HL-60/S4 (cell line): Measurements from ENCODE around the gene WDFY2.

Experiments used
- in situ Hi-C: fragments of 300-500 bp; cut with MboI; formaldehyde crosslinking; loops from 2 replicates; pipeline ENCODE4 v1.14.3; 2022; ENCODE audit warnings: low sequenced_read_pairs

WDFY2 gene

DNA sequence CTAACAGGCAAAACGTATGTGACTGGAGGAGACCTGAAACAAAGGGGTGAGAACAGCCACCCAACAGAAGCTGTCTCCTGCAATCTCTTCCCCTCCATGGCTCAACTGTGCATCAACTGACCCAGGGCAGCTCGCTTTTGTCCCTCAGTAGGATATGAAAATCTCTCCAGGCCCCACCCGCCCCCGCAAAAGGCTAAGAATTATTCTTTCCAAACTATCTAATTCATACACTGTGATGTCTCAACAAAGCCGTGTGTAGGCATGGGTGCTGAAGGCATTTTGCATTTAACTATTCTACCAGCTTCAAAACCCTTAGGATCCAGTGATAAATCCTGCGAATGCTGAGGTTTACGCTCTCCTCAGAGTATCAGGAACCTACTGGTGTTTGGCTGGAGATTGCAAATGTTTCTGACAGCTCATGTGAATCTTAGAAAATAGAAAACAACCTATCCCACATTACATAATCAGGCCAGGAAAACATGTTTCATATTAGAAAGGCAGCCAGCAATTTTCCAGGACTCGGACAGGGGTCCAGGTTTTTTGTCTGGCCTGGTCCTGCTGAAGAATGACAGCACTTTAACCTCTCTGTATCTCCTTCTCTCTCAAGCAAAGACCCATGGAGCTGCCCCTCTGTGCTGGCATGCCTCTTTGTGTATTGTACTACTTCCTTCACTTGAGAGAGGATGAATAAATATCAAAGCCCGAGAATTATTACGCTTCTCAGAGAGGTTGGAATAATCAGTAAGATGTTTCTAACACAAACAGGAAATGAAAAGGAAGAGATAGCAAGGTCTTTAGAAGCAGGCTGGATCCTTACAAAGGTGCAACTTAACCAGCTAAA is 202.4 kb downstream of the WDFY2 start:
- in situ Hi-C loops = no loop called here

DNA sequence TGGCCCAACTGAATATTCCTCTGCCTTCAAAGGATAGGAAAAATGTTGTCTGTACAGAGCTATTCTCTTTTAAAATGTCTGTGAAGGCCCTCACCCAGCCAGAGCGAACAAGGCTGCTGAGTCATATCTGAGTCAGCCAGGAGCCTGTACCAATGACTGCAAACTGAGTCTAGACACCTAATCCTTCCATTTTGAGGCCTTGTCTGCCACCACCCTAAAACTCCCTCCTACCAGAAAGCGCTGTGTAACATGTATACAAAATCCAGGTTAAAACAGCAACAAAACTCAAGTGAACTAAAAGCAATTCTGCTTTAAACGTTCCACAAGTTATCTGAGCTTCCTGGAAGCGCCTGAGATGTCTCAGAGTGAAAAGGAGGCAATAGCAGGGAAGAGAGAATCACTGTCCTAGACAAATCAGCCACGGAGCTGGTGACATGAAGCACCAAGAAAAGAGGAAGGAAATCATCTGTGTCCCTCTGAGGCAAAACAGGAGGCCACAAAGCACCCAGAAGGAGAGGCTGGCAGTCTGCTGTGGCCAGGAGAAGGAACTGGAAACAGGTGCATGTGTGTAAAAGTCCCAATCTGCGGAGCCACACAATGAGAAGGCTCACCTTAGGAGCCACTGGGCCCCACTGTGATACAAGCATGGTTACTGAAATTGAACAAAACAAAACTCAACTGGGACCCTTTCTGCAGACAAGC is 209.5 kb downstream of the WDFY2 start:
- in situ Hi-C loops = loop anchor here (10.0 kb wide), 2 partner anchors 349 to 669 kb away; no protein-coding TSS in a partner anchor

DNA sequence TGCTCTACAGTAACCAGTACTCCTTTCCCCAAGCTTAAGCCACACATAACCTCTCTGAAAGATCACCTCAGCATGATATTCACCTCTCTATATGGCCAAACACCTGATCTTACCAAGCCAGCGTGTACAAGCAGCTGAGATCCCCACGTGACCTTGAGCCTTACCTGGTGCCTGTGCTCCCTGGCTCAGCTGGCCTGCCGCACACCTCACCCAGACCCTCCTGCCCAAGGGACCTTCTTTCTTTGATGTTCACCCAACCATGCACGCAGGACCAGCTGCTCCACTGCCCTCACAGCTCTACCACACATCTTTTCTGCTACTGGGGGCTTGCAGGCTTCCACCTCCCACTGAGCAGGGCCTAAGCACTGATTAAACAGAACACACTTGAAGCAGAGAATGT is 210.7 kb downstream of the WDFY2 start:
- in situ Hi-C loops = loop anchor here (10.0 kb wide), 2 partner anchors 350 to 670 kb away; no protein-coding TSS in a partner anchor

DNA sequence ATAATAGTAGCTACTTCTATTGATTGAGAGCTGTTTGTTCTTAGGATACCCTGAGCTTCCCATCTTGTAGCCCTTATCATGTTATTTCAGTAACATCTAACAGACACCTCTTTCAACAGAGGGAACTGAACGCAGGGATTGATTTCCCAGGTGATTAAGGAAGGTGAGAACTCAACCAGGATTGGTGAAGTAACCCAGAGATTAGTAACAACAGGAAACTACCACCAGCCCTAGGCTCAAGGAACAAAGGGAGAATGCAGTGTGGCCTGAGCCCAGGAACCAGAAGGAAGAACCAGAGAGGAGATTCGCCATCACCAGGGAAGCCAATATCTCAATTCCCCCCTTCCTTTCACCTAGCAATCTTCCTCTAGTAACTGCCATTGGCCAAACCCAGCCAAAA is 211.2 kb downstream of the WDFY2 start:
- in situ Hi-C loops = loop anchor here (10.0 kb wide), 2 partner anchors 351 to 671 kb away; no protein-coding TSS in a partner anchor

DNA sequence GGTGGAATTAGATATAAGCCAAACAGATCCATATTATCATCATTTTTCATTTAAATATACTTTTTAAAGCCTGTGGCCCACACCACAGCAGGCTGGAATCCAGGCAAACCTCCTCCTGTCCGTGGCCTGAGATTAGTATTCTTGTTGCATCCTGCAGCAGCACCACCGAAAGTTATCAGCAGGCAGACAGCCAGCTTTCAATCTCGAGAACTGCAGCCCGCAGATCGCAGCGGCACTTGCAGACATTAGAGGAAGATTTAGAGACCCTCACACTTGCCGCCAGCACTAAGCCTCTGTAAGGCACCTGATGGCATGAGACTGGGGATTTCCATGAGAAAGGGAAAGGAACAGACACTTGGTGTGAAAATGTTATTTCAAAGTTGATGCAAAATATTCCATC is 212.3 kb downstream of the WDFY2 start:
- in situ Hi-C loops = loop anchor here (10.0 kb wide), 2 partner anchors 352 to 672 kb away; no protein-coding TSS in a partner anchor

DNA sequence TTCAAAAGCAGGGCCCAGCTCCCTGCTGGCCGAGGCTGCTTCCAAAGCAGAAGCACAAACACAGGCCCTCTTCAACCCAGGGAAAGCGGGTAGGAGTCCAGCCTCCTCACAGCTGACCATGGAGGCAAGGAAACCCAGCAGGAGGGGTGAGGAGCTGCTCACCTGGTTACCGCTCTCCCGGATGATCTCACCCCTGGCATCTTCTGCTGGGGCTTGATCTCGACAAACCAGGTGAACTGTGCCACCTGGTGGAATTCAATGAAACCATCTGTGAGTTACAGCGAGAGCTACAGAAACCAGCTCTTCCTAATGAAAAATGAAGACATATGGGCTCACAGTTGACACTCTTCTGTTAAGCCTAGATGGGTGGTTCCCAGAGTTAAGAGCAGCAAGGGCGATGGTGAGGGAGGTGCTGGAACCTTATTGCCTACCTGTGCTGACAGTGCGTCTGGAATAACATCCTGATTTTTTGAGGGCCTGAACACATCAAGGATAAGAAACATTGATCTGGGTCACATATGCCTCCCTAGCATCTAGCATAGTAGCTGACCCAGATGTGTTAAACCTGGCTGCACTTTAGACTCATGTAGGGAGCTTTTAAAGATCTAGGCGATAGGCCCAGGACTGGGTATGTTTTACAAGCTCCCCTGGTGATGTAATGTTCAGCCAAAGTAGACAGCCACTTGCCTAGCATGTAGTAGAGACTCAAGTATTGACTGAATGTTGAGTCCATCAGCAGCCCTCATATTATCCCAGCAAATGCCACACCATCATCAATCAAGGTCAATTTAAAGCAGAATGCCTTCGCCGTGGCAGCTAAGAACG is 213.6 kb downstream of the WDFY2 start:
- in situ Hi-C loops = loop anchor here (10.0 kb wide), 2 partner anchors 353 to 673 kb away; no protein-coding TSS in a partner anchor

DNA sequence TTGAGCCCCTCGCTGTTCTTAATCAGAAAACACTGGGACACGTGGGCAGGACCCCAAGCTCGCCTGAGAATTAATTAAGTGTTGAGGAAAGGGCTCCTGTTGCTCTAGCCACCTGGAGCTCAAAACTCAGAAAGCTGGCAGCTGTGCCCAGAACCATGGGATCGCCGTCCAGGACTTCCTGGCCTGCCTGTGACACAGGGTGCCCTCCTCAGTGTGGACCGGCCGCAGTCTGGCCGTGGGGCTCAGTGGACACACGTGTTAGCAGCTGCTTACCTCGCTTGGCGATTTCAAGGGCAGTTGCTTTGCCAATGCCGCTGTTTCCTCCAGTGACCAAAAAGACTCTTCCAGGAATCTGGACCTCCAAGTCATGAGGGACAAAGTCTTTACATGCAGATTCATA is 215.0 kb downstream of the WDFY2 start:
- in situ Hi-C loops = loop anchor here (10.0 kb wide), 2 partner anchors 354 to 674 kb away; no protein-coding TSS in a partner anchor

DNA sequence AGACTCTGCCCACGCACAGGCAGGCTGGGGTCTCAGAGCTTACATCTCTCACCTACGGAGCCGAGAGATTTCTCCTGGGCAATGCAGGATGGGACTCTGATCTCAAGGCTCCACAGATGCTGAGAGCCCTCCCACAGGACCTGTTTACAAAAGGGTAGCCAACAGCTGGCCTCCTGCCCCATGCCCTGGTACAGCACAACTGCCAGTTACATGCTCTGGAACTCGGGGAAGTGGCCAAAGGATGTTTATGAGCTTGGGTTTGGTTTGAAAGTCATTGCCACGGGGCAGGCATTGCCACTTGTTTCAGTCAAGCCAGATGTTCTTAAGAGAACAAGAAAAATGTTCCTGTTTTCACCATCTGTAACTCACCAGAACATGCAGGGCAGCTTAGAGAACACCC is 216.2 kb downstream of the WDFY2 start:
- in situ Hi-C loops = no loop called here

DNA sequence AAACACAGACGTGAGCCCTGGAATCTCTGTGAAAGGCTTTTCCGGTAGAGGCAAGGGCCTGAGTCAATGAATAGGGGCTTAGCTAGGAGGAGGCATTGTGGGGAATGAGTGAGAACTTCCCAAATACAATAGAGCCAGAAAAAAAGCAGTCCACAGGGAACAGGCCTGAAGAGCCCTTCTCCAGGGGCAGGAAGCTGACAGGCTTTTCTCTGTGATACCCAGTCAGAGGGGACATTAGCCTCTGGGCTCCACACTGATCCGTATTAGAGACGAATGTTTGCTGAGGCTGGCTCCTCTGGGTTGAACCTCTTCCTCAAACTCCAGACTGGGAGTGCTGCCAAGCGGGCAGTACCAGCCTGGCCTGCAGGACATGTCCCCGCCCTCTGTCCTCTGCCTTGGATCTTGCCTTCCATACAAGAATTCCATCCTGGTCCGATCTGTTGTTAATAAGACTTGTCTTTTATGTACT is 217.4 kb downstream of the WDFY2 start:
- in situ Hi-C loops = no loop called here

DNA sequence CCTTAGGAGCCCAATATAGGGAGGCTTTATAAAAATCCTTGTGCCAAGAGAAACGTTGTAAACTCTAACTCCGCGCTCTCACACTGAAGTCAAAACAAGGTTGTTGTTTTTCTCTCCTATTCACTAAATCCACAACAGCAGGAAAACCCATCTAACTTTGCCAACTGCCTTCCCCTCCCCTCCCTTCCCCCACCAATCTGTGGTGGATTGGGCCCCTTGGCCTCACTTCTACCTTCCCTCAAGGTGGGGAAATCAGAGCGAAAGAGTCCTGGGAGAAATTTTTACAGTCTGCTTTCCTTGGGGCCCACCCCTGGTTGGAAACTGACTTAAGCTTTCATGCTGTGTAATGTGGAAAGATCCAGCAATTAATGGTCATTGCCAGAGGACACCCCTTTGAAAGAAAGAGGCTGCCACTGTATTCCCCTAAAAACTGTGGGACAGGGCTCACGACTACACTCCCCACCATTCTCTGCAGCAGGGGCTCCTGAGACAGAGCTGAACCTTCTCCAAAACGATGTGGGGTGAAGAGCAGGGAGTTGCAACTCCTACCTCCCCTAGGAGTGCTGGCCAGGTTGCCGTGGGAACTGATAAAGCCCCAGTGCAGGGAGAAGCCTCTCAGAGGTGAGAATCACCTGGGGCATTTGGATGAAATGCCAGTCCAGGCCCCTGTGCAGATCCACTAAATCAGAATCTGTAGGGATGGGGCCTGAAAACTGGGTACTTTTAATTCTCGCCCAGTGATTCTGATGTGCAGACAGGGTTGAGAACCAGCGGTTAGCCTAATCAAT is 218.6 kb downstream of the WDFY2 start:
- in situ Hi-C loops = no loop called here

DNA sequence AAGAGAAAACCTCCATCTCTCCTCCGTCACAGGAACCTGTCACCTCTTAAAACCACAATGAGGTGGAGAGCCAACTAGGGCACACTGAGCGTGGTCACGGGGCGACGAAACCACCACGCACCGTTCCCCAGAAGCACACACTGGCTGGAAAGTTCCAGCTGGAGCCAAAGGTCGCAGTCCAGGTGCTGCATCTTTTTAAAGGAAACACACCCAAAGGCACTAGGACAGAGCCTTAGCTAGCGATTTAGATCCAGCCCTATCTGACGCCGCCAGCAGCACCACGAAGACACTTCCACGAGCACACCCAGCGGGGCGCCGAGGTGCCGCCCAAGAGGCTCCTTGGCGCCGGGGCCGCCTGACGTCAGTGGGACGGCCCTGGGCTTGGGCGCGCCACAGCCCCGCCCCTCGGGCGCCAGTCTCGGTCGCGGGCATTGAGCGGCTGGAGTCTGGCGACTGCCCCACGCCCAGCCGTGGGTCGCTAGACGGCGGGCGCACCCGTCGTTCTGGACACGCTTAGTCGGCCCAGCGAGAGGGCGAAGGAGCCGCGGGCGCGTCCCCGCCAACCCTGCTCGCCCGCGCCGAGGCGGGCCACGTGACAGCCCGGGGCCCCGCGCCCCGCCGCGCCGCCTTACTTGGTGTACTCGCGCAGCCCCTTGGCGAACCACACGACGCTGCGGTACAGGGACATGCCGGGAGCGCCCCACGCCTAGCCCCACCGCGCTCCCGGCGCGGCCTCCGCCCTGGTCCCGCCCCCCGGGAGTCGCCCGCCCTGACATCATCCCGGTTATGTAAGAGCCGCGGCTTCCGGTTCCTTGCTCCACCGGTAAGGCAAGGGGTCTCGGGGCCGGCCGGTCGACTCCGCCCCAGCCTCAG is 219.4 kb downstream of the WDFY2 start, which contains the start of gene DHRS12:
TSS of gene DHRS12 (minus strand) at position 742 of the 873 bp plus-strand sequence. CDS start 4,504 bp downstream, outside the sequence.
- in situ Hi-C loops = no loop called here

DNA sequence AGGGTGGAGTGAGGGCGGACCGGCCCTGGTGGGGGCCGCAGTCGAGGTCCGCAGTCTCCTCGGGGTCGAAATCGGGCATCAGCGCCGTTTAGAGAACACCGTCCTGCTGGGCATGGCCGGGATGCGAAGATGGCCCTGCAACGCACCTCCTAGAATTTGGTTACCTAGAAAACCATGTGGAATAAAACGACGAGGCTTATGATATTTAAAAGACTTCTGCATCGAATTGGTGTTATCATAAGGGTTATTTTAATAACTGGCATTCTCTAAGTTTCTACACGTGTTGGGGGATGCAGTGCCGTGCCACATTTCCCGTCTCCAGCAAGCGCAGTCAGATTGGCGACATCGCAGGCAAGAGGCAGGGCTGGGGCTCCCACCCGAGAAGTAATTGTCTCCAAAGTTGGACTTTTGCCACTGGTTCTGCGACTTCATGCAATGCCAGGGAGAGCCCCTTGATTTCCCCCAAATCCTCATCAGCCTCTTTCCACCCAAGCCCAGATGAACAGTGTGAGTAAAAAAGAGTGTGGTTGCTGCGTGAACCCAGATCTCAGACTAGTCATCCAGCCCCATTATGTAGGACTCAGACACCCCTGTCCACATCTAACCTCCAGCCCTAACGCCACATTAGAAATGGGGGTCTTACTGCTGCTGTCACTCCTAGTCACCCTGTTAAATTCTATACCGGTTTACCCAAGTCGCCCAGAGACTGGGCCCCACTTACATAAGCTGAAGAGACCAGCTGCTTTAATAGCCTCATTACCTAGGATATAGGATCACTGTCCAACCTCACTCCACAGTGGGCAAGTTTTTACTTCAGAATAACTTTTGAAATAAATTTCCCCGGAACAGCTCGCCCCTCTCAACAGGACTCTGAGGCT is 220.3 kb downstream of the WDFY2 start:
- in situ Hi-C loops = no loop called here

DNA sequence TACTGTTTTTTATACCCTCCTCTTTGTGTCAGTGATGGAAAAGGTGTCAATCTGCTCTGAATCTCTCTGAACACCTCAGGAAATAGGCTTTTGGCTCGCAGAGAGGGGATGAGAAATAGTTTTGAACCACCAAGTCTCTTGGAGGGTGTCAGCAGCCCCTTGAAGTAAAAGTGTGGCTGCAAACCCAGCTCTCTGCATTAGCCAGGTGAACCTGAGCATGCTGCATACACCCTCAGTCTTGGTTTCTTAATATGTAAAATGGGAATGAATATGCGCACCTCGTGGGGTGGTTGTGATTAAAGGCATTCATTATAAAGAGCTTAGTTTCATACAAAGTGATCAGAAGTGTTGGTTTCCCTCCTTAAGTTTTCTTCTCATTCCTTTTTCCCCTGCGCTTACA is 221.1 kb downstream of the WDFY2 start:
- in situ Hi-C loops = no loop called here

DNA sequence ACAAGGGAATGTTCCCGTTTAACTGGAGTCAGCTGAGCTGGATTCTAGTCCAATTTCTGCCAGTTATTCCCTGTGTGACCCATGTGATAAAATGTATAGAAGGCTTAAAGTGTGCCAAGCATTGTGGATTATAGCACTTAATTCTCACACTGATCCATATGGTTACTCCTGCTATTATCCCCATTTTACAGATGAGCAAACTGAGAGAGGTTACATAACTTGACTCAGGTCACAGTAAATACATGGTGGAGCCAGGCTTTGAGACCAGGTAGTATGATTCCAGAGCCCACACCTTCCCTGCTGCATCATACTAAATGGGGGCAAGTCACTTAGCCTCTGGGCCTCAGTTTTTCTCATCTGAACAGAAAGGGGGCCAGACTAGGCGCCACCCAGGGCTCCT is 221.7 kb downstream of the WDFY2 start:
- in situ Hi-C loops = no loop called here

DNA sequence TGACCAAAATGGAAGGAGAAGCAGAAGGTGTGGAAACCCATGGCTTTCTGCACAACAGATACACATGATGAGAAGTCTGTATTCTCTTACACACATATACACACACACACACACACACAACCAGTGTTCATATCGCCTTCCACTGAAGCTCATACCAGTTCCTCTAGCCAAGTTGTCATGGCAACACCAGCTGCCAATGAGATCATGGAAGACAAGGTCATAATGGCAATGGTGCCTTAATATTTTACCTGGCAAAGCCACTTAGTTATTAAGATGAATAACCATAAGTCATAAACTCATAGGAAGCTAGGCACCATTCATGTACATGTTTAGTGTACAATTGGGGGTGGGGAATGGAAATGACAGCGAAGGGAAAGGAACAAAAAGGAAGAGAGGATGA is 222.3 kb downstream of the WDFY2 start:
- in situ Hi-C loops = no loop called here

DNA sequence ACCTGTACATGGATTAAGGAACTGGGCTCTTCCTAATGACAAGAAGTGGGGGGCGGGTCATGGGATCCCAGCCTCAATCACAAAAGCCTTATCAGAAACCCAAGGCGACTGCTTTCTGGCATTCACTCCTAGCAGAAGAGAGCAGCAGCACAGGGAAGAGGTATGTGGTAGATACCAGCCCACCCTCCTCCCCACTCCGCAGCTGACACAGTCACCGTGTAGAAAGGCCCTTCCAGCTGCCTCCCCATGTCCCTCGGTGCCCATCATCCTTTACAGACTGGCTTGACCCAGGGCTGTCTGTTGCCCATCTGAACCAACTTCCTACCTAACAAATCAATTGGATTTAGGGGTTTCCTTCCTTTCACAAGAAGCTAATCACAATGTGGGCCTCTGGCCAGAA is 222.8 kb downstream of the WDFY2 start:
- in situ Hi-C loops = no loop called here

DNA sequence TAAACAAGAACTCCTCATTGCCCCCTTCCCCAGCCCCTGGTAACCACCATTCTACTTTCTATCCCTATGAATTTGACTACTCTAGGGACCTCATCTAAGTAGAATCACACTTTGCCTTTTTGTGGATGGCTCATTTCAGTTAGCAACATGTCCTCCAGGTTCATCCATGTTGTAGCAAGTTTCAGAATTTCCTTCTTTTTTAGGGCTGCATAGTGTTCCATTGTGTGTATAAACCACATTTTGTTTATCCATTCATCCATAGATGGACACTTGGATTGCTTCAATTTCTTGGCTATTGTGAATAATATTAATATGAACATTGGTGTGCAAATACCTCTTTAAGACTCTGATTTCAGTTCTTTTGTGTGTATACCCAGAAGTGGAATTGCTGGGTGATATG is 224.5 kb downstream of the WDFY2 start:
- in situ Hi-C loops = no loop called here

DNA sequence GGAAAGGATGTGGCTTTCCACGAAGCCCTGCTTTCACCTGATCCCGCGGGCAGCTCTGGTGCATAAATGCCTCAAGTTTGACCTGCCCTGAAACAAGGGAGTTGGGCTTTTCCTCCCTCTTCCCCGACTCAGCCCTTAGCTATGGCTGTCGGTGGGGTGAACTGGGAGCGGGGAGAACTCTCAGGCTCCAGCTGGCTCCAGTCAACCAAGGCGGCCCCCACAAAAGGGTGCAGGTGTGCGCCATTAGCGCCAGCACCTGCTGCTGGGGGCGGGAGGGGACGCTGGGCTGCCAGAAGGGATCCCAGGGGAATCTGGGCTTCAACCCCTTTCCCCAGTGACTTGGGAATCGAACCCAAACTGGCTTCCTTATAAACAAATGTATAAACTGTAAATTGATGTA is 226.8 kb downstream of the WDFY2 start:
- in situ Hi-C loops = no loop called here
